Hepatocyte (in vitro differentiated cells): ENCODE results near the gene RANBP1.

Experiments used
- CTCF ChIP-seq: fragments of 200-600 bp; sonication (generic); IDR thresholded peaks from 2 replicates; pipeline ENCODE4 v1.5.1; 2016; ENCODE audit warnings: antibody characterized with exemption, mild to moderate bottlenecking; ENCODE audit not compliant: poor library complexity
- EZH2 ChIP-seq: fragments of 200-600 bp; sonication (generic); IDR thresholded peaks from 2 replicates; pipeline ENCODE4 v1.6.1; 2016; ENCODE audit warnings: antibody characterized with exemption, mild to moderate bottlenecking, borderline replicate concordance
- EZH2phosphoT487 ChIP-seq: fragments of 200-600 bp; sonication (generic); IDR thresholded peaks from one replicate; pipeline ENCODE4 v1.6.1; 2018; ENCODE audit warnings: antibody characterized with exemption, mild to moderate bottlenecking, low read depth, moderate library complexity; ENCODE audit not compliant: unreplicated experiment, severe bottlenecking

GRCh38 chr22:20145206-20145831 is 29.4 kb downstream of the RANBP1 start:
- no peak for TF ChIP-seq CTCF
- no peak for TF ChIP-seq EZH2
- TF ChIP-seq EZH2phosphoT487: no peak
